Thoracic aorta (tissue), 2 donors: Measurements from ENCODE around the gene RNF223. TPM values are rescaled to one million over a fixed set of nuclear protein-coding genes. Genes with fewer than 3 reads are reported as not detected.

ENCODE experiments used
- ATAC-seq: fragments of 150-250 bp; one replicate; pipeline ENCODE4 v1.8.0; 2017; ENCODE audit warnings: low read depth; ENCODE audit not compliant: insufficient number of reproducible peaks, low FRiP score
- DNase-seq: peaks from one replicate; pipeline ENCODE4 v3.0.0-alpha.2; 2020; ENCODE audit warnings: low spot score
- H3K27ac ChIP-seq, 2 donors: fragments of 200-600 bp; sonication (generic); 1 replicate in 1 of 2; 2 replicates in 1 of 2; pipeline ENCODE4 v1.5.1; 2016; ENCODE audit warnings: mild to moderate bottlenecking in 2 of 2, moderate library complexity in 2 of 2
- H3K27me3 ChIP-seq: fragments of 200-600 bp; sonication (generic); replicated peaks from 2 replicates; pipeline ENCODE4 v1.6.0; 2016; ENCODE audit warnings: mild to moderate bottlenecking; ENCODE audit not compliant: insufficient read depth
- H3K36me3 ChIP-seq: fragments of 200-600 bp; sonication (generic); one replicate; pipeline ENCODE4 v1.5.1; 2016
- H3K4me1 ChIP-seq, 2 donors: fragments of 200-600 bp; sonication (generic); 1 replicate in 1 of 2; 2 replicates in 1 of 2; pipeline versions ENCODE4 v1.5.1 to v1.6.0; 2016; ENCODE audit warnings: low read depth in 2 of 2, mild to moderate bottlenecking in 1 of 2; ENCODE audit not compliant: control insufficient read depth in 1 of 2
- H3K4me3 ChIP-seq: fragments of 200-600 bp; sonication (generic); 2 replicates; pipeline ENCODE4 v1.5.1; 2016; ENCODE audit warnings: mild to moderate bottlenecking
- H3K9me3 ChIP-seq: fragments of 200-600 bp; sonication (generic); 2 replicates; pipeline ENCODE4 v1.5.1; 2016
- total RNA-seq, 2 donors: library from RNA; depleted of rRNA; stranded (reverse); fragments of >200 nt; gene quantifications; one replicate each; pipeline versions ENCODE4 v1.1.0 to v1.2.3, GENCODE V29; 2016
- TF ChIP-seq, protein P1 (sequence below): fragments of 200-600 bp; sonication (generic); IDR thresholded peaks from one replicate; pipeline ENCODE4 v1.5.1; 2019; ENCODE audit warnings: antibody characterized with exemption

The RNF223 gene
- total RNA-seq, 2 donors from 2014 or later: 0.71 TPM; not detected in 1

GRCh38 chr1:1089731-1090423, 15.8 kb upstream of the RNF223 start:
- Histone ChIP-seq H3K27me3 (no peaks in the 10 kb centered on the region), H3K9me3 (no peaks in the 10 kb centered on the region), H3K4me3 (no peak overlapping the region), H3K27ac (no peak overlapping the region), H3K4me1 (no peaks in the 10 kb centered on the region), H3K36me3 (no peaks in the 10 kb centered on the region)
- DNase-seq (no peak), ATAC-seq (no peak)
- TF ChIP-seq, protein P1, sequence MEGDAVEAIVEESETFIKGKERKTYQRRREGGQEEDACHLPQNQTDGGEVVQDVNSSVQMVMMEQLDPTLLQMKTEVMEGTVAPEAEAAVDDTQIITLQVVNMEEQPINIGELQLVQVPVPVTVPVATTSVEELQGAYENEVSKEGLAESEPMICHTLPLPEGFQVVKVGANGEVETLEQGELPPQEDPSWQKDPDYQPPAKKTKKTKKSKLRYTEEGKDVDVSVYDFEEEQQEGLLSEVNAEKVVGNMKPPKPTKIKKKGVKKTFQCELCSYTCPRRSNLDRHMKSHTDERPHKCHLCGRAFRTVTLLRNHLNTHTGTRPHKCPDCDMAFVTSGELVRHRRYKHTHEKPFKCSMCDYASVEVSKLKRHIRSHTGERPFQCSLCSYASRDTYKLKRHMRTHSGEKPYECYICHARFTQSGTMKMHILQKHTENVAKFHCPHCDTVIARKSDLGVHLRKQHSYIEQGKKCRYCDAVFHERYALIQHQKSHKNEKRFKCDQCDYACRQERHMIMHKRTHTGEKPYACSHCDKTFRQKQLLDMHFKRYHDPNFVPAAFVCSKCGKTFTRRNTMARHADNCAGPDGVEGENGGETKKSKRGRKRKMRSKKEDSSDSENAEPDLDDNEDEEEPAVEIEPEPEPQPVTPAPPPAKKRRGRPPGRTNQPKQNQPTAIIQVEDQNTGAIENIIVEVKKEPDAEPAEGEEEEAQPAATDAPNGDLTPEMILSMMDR: no peak

- no peak for DNase-seq
Measured at GRCh38 chr1:1088801-1089680, 14.9 kb upstream of the RNF223 start.

GRCh38 chr1:1088029-1088800, 14.1 kb upstream of the RNF223 start:
- Histone ChIP-seq H3K9me3 (no peaks in the 10 kb centered on the region), H3K36me3 (no peaks in the 10 kb centered on the region), H3K4me3 (no peak overlapping the region), H3K27ac (no peak overlapping the region), H3K4me1 (no peaks in the 10 kb centered on the region), H3K27me3 (no peaks in the 10 kb centered on the region)
- TF ChIP-seq, protein P1: no peak
- DNase-seq (no peak), ATAC-seq (no peak)

More at GRCh38 chr1:1088801-1089680, 14.9 kb upstream of the RNF223 start:
- H3K4me1 ChIP-seq: no peaks in the 10 kb centered on the region
- H3K27me3 ChIP-seq: no peaks in the 10 kb centered on the region
- H3K36me3 ChIP-seq: no peaks in the 10 kb centered on the region
- H3K9me3 ChIP-seq: no peaks in the 10 kb centered on the region
- no peak overlapping the region for H3K4me3 ChIP-seq
- ATAC-seq: no peak
- H3K27ac ChIP-seq: no peak overlapping the region
- TF ChIP-seq, protein P1: no peak

DNA sequence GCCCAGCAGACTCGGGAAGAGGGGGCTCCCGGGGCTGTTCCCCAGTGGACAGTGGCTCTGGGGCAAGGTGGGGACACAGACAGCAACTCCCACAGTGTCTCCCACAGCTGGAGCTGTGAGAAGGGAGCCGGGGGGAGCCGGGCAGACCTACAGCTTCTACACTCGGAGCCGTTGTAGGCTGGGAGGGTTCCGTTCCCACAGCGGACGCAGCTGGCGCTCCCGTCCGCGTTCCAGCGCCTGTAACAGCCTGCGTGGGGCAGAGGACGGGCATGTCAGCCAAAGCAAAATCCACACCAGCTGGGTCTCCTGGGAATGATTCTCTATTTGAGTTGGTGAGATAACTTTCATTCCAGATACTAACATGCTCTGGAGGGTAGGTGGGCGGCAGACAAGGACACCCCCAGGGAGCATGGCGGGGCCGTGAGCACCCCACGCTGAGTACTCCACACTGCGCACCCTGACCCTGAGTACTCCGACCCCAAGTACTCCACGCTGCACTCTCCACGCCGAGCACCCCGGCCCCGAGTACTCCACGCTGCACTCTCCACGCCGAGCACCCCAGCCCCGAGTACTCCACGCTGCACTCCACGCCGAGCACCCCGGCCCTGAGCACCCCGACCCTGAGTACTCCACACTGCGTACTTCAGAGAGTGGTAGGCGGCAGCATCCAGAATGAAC, 13.4 kb upstream of the RNF223 start:
- Histone ChIP-seq H3K36me3 (no peaks in the 10 kb centered on the region), H3K27me3 (no peaks in the 10 kb centered on the region), H3K4me3 (no peak overlapping the region), H3K27ac (no peak overlapping the region), H3K4me1 (no peaks in the 10 kb centered on the region), H3K9me3 (no peaks in the 10 kb centered on the region)
- ATAC-seq: no peak
- TF ChIP-seq, protein P1: no peak
- no peak for DNase-seq
